ENCODE data around the gene CDKAL1.
"Not testable (repeated sequence)": the region's sequence is repeated elsewhere in the genome, so short reads cannot be mapped to it uniquely, and the experiment has no call there.

CDKAL1 gene

DNA sequence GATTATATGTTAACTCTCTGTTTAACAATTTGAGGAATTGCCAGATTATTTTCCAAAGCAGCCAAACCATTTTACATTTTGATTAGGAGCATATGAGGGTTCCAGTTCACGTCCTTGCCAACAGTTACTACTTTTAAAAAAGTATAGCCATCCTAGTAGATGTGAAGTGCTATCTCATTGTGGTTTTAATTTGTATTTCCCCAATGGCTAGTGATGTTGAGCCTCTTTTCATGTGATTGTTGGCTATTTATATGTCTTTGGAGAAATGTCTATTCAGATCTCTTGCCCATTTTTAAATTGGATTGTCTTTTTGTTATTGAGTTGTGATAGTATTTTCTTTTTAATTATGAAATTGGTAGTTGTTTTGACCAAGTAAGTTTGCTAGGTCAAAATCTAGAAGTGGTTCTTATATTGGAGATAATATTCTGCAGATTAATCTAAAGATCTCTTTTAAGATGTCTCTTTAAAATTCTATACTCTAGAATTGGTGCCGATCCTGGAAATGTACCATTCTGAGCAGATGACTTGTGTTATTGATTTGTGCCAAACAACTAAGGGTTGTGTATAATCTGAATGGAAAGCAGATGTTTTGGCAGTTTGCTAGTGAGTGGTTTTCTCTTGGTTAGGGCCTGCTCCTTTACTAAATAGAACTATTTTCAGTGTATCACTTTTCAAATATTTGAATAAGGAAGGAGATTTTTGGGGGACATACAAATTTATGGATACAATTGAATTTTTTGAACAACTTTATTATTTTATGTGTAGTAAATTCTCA lies 99.5 kb downstream of the CDKAL1 start:
- DNase-seq = no peak

DNA sequence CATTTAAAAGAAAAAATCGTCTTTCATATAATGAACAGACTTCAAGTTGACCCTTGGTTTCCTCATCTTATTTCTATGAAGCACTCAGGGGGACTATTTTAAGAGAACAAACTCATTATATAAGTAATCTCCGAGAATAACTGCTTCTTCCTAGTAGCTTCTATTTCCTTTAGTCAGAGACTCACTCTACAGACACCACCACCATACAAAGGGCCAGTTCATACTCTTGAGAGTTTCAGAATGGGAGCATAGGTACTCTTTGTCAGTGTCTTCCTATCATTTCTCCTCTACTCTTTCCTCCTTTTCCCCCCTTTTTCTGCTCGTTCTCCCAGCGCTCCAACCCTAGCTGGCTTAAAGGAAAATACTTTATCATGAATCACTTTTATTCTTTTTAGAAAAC lies 104.9 kb downstream of the CDKAL1 start:
- no peak for DNase-seq

DNA sequence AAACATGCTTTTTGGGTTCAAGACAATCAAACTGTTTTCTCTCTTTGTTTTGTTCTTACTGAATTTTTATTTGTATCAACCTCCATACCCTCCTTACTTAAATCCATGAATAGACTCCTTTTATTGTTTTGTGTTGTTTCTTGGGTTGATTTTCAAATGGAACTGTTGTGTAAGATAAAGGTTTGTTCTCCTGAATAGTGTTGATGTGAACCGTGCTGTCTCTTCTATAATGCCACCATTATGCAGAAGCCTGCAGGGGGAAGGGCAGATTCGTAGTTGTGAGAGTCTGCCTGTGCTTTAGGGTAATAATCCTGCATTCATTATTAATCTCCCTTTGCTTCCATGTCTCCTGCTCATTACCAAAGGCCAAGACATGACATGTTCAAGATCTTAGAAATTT lies 105.9 kb downstream of the CDKAL1 start:
- DNase-seq = peak in 17 of 58 donors; percentile 0 to 34 (median 7)

DNA sequence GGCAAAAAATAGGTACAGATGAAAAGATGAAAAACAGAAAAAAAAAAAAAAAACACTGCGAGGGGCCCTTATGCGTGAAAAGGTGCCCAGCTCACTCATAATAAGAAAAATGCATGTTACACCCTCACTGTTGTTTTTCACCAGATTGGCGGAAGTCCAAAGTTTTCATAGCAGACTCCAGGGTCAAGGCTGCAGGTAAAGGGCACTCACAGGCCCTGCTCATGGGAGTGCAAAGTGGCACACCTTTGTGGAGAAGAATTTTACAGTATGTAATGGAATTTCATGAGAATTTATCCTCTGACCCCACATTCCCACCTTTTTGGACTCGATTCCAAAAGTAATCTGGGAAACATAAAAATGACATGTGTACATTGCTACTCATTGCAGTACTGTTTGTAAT lies 108.2 kb downstream of the CDKAL1 start:
- DNase-seq = no peak

DNA sequence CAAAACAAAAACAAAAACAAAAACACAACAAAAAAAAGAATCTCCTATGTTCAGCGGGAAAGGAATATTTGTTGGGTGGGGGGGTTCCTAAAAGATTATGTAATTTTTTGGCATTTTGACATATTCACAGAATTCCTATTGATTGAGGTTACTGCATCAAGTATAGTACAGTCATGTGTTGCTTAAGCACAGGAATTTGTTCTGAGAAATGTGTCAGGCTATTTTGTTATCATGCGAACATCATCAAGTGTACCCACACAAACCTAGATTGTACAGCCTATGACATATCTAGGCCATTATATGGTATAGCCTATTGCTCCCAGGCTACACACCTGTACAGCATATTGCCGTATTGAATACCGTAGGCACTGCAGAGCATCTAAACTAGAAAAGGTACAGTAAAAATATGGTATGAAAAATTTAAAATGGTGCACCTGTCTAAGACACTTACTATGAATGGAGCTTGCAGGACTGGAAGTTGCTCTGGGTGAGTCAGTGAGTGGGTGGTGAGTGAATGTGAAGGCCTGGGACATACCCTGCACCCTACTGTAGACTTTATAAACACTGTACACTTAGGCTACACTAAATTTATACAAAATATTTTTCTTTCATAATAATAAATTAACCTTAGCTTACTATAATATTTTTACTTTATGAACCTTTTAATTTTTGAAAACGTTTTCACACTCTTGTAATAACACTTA lies 110.6 kb downstream of the CDKAL1 start:
- no peak for DNase-seq

DNA sequence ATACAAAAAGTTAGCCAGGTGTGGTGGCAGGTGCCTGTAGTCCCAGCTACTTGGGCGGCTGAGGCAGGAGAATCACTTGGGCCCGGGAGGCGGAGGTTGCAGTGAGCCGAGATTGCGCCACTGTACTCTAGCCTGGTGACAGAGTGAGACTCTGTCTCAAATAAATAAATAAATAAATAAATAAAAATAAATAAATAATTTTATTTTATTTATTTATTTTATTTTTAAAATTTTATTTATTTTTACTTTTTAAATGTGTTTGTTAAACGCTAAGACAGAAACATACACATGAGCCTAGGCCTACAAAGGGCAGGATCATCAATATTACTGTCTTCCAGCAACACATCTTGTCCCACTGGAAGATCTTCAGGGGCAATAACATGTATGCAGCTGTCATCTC lies 111.3 kb downstream of the CDKAL1 start:
- DNase-seq = not testable (repeated sequence)

DNA sequence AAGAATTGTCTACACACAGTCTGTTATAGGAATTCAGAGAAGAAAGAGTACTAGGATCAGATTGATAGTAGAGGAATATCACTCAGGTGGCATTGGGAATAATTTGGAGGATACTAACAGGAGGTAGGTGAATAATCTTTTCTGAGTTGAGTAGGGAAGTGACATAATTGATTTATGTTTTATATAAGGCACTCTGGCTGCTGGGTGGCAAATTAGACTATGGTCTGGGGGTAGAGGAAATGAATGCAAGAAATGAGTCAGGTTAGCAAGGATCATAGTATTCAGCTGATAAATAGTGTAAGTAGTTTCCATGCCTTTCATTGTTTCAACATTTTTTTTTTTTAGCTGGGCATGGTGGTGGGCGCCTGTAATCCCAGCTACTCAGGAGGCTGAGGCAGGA lies 113.3 kb downstream of the CDKAL1 start:
- no peak for DNase-seq

DNA sequence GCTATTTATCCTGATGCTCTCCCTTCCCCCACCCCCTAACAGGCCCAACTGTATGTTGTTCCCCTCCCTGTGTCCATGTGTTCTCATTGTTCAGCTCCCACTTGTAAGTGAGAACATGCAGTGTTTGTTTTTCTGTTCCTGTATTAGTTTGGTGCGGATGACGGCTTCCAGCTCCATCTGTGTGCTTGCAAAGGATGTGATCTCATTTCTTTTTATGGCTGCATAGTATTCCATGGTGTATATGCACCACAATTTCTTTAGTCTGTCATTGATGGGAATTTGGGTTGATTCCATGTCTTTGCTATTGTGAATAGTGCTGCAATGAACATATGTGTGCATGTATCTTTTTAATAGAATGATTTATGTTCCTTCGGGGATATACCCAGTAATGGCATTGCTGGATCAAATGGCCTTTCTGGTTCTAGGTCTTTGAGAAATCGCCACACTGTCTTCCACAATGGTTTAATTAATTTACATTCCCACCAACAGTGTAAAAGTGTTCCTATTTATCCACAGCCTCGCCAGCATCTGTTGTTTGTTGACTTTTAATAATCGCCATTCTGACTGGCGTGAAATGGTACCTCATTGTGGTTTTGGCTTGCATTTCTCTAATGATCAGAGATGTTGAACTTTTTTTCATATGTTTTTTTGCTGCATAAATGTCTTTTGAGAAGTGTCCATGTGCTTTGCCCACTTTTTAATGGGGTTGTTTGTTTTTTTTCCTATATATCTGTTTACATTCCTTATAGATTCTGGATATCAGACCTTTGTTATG lies 115.6 kb downstream of the CDKAL1 start:
- DNase-seq = not testable (repeated sequence)

DNA sequence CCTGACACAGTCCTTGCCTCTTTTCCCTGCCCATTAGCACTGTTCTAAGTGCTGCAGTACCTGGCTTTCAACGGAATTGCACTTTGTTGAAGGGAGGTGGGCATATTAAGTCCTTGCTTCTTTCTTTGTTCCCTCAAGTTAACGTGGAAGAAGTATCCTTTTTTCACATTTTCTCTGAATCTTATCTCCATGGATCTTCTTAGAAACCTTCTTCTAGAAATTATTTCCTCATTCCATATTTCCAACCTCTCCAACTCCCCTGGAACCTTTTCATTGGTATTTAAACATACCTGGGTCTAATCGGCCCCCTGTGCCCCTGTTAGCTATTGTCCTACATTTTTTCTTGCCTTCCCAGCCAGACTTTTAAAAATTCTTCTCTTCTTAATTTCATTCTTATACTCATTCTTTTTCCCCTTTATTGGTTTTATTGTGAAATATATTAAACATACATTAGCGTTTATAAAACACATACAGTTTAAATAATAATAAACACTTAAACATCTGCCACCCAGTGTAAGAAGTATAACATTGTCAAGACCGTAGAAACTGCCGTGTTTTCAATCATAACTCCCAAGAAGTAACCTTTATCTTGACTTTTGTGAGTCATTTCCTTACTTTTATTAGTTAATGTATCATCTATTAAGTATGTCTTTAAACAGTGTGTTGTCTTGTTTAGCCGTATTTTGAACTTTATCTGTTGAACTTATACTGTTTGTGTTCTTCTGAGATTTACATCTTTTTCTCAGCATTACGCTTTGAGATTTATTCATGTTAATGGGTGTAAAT lies 118.2 kb downstream of the CDKAL1 start:
- DNase-seq = no peak

DNA sequence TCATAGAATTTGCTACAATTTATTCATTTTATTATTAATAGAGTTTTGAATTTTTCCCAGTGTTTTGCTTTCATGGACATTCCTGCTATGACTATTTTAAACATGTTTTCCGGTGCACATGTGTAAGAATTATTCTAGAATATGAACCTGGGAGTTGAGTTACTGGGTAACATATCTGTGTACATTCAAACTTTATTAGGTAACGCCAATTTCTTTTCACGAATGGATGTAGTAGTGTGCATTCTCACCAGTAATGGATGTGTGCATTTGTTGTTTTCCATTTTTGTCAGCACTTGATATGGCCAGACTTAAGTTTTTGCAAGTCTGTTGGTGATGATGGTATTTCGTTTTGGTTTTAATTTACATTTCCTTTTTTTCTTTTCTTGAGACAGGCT lies 118.8 kb downstream of the CDKAL1 start:
- DNase-seq = no peak

DNA sequence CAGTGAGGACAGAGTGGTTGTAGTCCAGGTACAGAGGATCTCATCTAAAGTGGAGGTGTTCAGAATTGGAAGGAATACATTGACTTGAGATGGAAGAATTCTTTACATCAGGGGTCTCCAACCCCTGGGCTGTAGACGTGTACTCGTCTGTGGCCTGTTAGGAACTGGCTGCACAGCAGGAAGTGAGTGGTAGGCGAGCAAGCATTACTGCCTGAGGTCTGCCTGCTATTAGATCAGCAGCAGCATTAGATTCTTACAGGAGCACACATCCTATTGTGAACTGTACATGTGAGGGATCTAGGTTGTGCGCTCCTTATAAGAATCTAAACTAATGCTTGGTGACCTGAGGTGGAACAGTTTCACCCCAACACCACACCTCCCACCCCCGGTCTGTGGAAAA lies 121.1 kb downstream of the CDKAL1 start:
- no peak for DNase-seq

DNA sequence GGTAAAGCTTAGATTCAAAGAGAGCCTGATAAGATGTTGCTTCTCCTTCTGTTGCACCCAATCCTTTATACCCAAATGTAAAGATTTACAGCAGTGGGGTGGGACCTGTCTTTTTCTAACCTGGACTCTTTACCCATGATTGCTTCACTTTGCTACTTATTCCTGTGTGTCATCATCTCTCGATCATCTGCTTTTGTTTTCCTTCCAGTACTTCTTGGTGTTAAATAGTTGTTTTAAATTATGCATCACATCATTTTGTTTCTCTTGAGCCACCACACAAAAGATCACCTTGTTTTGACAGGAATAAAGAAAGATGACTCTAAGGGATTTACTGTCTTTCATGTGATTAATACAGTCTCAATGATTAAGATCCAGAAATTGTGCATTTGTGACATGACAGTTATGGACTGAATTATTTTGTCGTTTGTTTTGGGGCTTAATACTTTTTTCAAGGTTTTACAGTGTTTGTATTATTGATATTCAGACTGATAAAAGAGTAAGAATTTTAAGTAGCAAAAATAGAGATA lies 123.1 kb downstream of the CDKAL1 start:
- no peak for DNase-seq

DNA sequence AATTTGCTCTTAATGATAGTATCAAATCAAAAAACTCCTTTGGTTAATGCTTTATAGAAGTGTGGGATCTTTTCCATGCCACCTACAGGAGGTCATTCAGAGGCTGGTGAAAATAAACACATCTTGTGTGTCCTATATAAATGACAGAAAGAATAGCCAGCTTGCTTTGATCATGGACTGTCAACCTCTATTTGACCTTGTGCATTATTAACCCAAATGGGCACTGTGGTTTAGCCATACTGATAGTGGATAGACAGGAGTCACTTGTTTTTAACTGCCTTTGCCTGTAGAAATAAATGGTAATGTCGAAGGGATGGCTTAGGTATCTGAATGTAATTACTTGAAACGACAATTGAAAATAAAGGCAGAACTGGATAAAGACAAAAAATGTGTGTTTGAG lies 123.8 kb downstream of the CDKAL1 start:
- no peak for DNase-seq

DNA sequence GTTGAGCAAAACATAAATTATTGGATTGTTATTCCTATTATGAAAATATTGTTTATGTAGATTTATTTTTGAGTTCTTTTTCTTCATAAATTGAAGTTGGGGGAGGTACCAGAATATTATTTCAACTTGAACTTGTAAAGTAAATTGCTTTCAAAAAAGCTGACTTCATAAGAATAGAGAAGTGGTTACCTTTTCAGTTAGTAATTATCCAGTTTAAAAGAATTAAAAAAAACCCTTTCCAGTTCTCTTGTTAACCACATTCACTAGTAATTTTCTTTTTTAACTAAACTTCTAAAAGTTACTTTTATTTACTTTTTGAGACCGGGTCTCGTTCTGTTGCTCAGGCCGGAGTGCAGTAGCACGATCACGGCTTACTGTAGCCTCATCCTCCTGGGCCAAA lies 124.3 kb downstream of the CDKAL1 start:
- no peak for DNase-seq

DNA sequence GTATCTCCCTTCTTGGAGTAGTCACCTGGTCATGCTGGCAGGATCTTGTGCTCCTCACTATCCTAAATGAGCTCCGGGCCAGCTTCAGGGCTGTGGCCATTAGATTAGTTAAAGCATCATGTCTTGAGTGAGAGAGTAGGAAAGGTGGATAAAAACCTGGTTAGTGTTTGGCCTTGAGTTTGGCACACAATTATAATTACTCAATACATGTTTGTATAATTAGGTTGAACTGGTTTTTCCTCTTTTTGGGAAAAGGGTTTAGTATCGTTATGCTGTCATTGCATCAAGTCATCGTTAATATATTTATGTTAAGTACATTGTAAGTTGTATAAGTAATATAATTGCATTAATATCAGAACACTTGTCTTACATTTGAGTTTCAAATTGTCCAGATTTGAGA lies 126.3 kb downstream of the CDKAL1 start:
- DNase-seq = no peak

DNA sequence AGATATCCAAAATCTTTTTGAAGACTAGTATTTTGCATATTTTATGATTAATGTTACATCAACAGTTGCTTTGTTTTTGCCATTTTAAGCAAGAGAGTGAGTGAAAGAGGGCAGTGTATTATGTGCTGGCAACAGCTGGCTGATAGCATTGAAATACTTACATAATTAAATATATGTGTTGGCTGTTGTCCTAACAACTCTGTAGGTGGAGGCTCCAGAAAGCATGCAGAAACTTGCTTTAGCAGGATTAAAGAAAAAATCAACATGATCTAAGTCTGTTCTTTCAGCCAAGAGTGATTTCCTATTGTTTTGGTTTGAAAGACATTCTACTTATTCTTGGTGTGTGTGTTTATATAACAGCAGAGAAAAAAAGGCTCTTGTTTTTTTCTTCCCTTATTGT lies 127.5 kb downstream of the CDKAL1 start:
- DNase-seq = peak in 1 of 58 donors; percentile 9

DNA sequence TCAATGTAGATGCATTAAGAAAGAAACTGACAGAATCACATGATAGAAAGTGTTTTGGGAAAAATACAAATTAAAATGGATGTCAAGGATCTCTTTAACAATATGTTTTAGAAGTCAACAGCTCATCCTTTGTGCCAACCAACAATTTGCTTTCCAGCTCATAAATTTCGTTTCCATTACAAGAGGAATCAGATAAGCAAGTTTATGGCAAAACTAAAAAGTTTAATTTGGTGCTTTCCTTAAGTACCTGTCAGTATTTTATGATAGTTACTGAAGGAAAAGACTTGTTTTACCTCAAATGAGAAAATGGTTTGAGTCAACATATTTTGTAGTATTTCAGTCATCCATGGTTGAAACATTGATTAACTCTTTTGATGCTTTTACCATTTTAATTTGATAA lies 130.0 kb downstream of the CDKAL1 start:
- no peak for DNase-seq

DNA sequence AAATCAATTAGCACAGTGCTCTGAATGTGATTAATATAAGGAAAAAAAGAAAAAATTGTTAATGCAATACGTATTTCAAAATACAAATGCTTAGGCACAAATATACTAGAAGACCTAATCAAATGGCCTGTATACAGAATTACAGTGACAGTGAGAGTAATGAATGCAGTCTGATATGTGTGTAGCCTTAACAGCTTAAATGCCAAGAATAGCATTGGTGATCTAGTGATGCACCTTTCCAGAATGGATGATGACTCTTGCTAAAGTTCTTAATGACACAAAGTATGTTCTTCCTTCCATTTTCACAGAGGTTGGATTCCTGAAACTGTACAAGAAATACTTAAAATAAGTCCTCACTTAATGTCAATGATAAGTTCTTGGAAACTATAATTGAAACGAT lies 131.0 kb downstream of the CDKAL1 start:
- DNase-seq = no peak

DNA sequence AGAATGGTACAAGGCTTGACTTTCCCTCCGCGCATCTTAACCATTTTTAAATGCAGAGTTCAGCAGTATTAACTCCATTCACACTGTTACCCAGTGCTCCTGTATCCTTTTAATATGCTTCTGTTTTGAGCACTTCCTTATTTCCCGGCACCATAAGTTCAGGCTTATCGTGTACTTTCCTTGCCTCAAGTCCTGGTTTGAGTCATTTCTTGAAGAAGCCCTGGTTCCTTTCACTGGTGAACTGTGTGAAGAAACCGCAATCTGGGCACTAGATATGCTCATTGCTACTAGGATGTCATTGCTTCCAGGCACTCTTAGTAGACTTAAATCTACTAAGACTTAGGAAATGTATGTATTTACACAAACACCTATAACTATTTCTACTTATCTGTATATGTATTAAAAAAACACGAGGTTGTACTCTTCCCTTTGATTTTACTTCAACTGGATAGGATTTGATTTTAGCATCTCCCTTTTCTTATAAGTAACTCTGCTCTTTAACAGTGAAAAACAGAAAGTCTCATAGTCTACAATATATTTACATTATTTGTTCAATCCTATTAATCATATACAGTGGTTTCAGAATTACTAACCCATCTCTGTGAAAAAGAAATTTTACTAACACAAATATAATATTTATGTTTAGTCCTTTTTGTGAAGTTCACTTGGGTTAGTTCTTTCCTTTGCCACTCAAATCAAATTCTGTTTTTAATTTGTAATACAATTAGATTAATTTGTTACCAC lies 135.5 kb downstream of the CDKAL1 start:
- DNase-seq = peak in 1 of 58 donors; percentile 2

DNA sequence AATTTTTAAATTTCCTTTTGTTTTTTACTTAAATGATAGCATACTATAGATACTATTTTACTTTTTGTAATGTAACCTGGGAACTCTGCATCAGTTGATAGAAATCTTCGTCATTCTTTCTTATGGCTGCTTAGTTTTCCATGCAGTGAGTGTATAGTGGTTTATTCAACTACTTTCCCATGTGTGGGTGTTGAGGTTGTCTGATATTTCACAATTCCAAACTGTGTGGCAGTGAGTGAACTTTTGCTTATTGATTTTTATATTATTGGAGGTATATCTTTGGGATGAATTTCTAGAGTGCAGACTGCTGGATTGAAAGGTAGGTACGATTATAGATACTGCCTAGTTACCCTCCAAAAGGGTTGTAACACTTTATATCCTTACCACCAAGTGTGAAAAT lies 136.5 kb downstream of the CDKAL1 start:
- no peak for DNase-seq

Measured in anterior cingulate cortex (tissue), 58 donors.